OCI-LY7 (cell line): ENCODE results near the gene ZFP69B.

Source experiments
- EZH2phosphoT487 ChIP-seq: fragments of 200-600 bp; sonication (generic); IDR thresholded peaks from 2 replicates; pipeline ENCODE4 v1.6.1; 2018; ENCODE audit warnings: low read depth, borderline replicate concordance, mild to moderate bottlenecking, mixed run types, antibody characterized with exemption, low read length, moderate library complexity, mixed read lengths
- TF ChIP-seq, protein P1 (sequence below): fragments of 200-600 bp; sonication (generic); conservative IDR thresholded peaks from 2 replicates; pipeline ENCODE4 v1.5.1; 2014; ENCODE audit warnings: mild to moderate bottlenecking, antibody characterized with exemption, low read length, moderate library complexity, mixed read lengths

DNA sequence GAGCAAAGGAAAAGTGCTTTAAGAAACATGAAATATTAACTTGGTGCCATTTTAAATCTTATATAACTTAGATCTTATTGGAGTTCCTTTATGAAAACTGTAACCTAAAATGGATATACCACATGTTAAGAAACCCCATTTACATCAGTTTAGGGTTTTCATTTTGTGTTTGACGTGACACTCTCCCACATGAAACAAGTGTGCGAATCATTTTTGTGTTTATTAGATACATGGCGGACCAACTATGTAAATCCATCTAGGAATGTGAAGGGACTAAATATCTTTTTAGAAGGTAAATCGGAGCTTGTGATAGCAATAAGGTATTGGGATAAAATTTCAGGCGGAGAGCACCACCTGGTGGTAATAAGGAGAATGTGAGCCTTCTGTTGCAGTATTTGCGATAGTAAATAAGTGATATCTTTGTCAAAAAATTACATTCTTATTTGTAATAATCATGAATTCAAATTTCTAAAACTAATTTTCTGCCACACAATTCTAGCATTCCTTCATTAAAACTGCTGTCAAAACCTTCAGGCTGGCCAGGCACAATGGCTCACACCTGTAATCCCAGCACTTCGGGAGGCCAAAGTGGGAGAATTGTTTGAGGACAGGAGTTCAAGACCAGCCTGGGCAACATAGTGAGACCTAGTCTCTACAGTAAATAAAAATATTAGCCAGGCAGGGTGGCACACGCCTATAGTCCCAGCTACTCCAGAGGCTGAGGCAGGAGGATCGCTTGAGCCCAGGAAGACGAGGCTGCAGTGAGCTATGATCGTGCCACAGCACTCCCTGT, 45.4 kb upstream of the ZFP69B start:
- TF ChIP-seq, protein P1, sequence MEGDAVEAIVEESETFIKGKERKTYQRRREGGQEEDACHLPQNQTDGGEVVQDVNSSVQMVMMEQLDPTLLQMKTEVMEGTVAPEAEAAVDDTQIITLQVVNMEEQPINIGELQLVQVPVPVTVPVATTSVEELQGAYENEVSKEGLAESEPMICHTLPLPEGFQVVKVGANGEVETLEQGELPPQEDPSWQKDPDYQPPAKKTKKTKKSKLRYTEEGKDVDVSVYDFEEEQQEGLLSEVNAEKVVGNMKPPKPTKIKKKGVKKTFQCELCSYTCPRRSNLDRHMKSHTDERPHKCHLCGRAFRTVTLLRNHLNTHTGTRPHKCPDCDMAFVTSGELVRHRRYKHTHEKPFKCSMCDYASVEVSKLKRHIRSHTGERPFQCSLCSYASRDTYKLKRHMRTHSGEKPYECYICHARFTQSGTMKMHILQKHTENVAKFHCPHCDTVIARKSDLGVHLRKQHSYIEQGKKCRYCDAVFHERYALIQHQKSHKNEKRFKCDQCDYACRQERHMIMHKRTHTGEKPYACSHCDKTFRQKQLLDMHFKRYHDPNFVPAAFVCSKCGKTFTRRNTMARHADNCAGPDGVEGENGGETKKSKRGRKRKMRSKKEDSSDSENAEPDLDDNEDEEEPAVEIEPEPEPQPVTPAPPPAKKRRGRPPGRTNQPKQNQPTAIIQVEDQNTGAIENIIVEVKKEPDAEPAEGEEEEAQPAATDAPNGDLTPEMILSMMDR: peak; percentile 99
- no peak for TF ChIP-seq EZH2phosphoT487
